ENCODE measurements around the gene DSTN. TPM values are rescaled to one million over a fixed set of nuclear protein-coding genes. Genes with fewer than 3 reads are reported as not detected.
"Not testable (repeated sequence)": the region's sequence is repeated elsewhere in the genome, so short reads cannot be mapped to it uniquely, and the experiment has no call there.

Gene DSTN
- total RNA-seq, 1 experiment from 2014 or later = 412 TPM

GRCh38 chr20:17658648-17658993, 88.7 kb downstream of the DSTN start:
- in situ Hi-C loops (cut with HindIII; ENCODE audit: low pct_unique_long_range_greater_than_20kb, low sequenced_read_pairs) = no loop called here
- no TSS peak for BruUV-seq (replicated peaks)
- no peak for ATAC-seq
- no peak overlapping the region for H3K4me3 ChIP-seq (ENCODE audit: low read depth in 2 of 2, low read length in 2 of 2)
- H3K36me3 ChIP-seq (ENCODE audit: control insufficient read depth, insufficient read depth, low read length) = 0 out of 2 replicates have a peak, but pooled peaks cover 4% of the 10 kb centered on the region
- TF ChIP-seq TCF7L2 (IDR thresholded peaks at IDR 0.05; ENCODE audit: low read depth, low read length) (no peak), REST (IDR thresholded peaks at IDR 0.05; ENCODE audit: insufficient read depth in 1 of 2, low read depth in 2 of 2, low read length in 1 of 2) (no peak), CTCF (IDR thresholded peaks at IDR 0.05) (no peak), SIN3A (IDR thresholded peaks at IDR 0.05; ENCODE audit: borderline replicate concordance, insufficient read depth, low read depth, low read length) (no peak), POLR2AphosphoS5 (IDR thresholded peaks at IDR 0.05; ENCODE audit: low read depth, low read length) (no peak)
- ChIA-PET CTCF (no interaction called here), POLR2A (no interaction called here)
- no peak for DNase-seq (ENCODE audit: low read depth, low spot score)
- H3K27ac ChIP-seq (ENCODE audit: low read length) = no peak overlapping the region
- H3K27me3 ChIP-seq (ENCODE audit: control insufficient read depth, insufficient read depth, low read length) = no peaks in the 10 kb centered on the region
- no peaks in the 10 kb centered on the region for H3K9me3 ChIP-seq (ENCODE audit: control insufficient read depth, insufficient read depth, low read depth, low read length)
- no peaks in the 10 kb centered on the region for H3K4me1 ChIP-seq (ENCODE audit: control insufficient read depth, insufficient read depth, low read length)
- intact Hi-C loops (cut with micrococcal nuclease; ENCODE audit: unreplicated experiment) = no loop called here

- H3K9me3 ChIP-seq (ENCODE audit: control insufficient read depth, insufficient read depth, low read depth, low read length); H3K27ac ChIP-seq (ENCODE audit: low read length); H3K4me3 ChIP-seq (ENCODE audit: low read depth in 2 of 2, low read length in 2 of 2); intact Hi-C loops (cut with micrococcal nuclease; ENCODE audit: unreplicated experiment); ATAC-seq; in situ Hi-C loops (cut with HindIII; ENCODE audit: low pct_unique_long_range_greater_than_20kb, low sequenced_read_pairs); H3K4me1 ChIP-seq (ENCODE audit: control insufficient read depth, insufficient read depth, low read length); DNase-seq (ENCODE audit: low read depth, low spot score); H3K27me3 ChIP-seq (ENCODE audit: control insufficient read depth, insufficient read depth, low read length); CTCF ChIA-PET; H3K36me3 ChIP-seq (ENCODE audit: control insufficient read depth, insufficient read depth, low read length); POLR2A ChIA-PET: not testable (repeated sequence)
- TSS peak; percentile 96 for BruUV-seq (replicated peaks)
These were observed 89.5 kb downstream of the DSTN start for GRCh38 chr20:17659344-17659743.

Other genes with a start within 250 kb of the DSTN start
- gene BFSP1, start 38.7 kb upstream of the DSTN start, total RNA-seq (2021; ENCODE audit: unreplicated experiment) = 6.9 TPM
- 152 TPM for gene RRBP1, start 112.2 kb downstream of the DSTN start, total RNA-seq (2021; ENCODE audit: unreplicated experiment)
- not detected for gene BANF2, start 129.9 kb downstream of the DSTN start, total RNA-seq (2021; ENCODE audit: unreplicated experiment)

Measured in Panc1 (cell line).